C4-2B (cell line): ENCODE data around the gene SLC17A2.

Experiments
- CTCF ChIP-seq: fragments of 450-650 bp; conservative IDR thresholded peaks from 2 replicates; pipeline ENCODE4 v1.5.1; 2017; ENCODE audit warnings: mild to moderate bottlenecking
- ZFX ChIP-seq: fragments of 450-650 bp; IDR thresholded peaks from 2 replicates; pipeline ENCODE4 v1.6.1; 2017

- TF ChIP-seq CTCF (no peak), ZFX (no peak)
These were observed 45.6 kb upstream of the SLC17A2 start for GRCh38 chr6:25975923-25976560.
